Activated CD8-positive, alpha-beta memory T cell treated with anti-CD3 and anti-CD28 coated beads, Interleukin-2, amount 50 U/mL, for 1 hour (primary cell): Measurements from ENCODE around the gene FBXL7.

Source experiments
- DNase-seq: peaks from one replicate; pipeline ENCODE4 v3.0.0-alpha.2; 2020; ENCODE audit errors: extremely low read depth

Gene FBXL7

GRCh38 chr5:15669826-15670225, 169.8 kb downstream of the FBXL7 start:
- no peak for DNase-seq

GRCh38 chr5:15674716-15675115, 174.7 kb downstream of the FBXL7 start:
- DNase-seq, result no peak

- no peak for DNase-seq
These were observed 176.6 kb downstream of the FBXL7 start for GRCh38 chr5:15676591-15676990.

GRCh38 chr5:15679161-15679560, 179.2 kb downstream of the FBXL7 start:
- no peak for DNase-seq

GRCh38 chr5:15680455-15680854, 180.5 kb downstream of the FBXL7 start:
- DNase-seq, result no peak

- no peak for DNase-seq
These were observed 182.1 kb downstream of the FBXL7 start for GRCh38 chr5:15682122-15682521.

- DNase-seq, result no peak
These were observed 182.6 kb downstream of the FBXL7 start for GRCh38 chr5:15682566-15682965.

GRCh38 chr5:15683332-15683731, 183.4 kb downstream of the FBXL7 start:
- no peak for DNase-seq

- DNase-seq, result no peak
These were observed 187.4 kb downstream of the FBXL7 start for GRCh38 chr5:15687401-15687800.

GRCh38 chr5:15689836-15690235, 189.9 kb downstream of the FBXL7 start:
- no peak for DNase-seq

- no peak for DNase-seq
These were observed 190.6 kb downstream of the FBXL7 start for GRCh38 chr5:15690611-15691010.

GRCh38 chr5:15691521-15691920, 191.5 kb downstream of the FBXL7 start:
- DNase-seq, result no peak

GRCh38 chr5:15692706-15693381, 192.9 kb downstream of the FBXL7 start:
- DNase-seq, result no peak

- no peak for DNase-seq
These were observed 193.4 kb downstream of the FBXL7 start for GRCh38 chr5:15693382-15693728.

GRCh38 chr5:15693933-15694332, 194.0 kb downstream of the FBXL7 start:
- DNase-seq, result no peak

- DNase-seq, result no peak
These were observed 194.8 kb downstream of the FBXL7 start for GRCh38 chr5:15694696-15695214.

GRCh38 chr5:15695215-15695731, 195.3 kb downstream of the FBXL7 start:
- DNase-seq, result no peak

- DNase-seq, result no peak
These were observed 200.4 kb downstream of the FBXL7 start for GRCh38 chr5:15700373-15700772.

- no peak for DNase-seq
These were observed 202.1 kb downstream of the FBXL7 start for GRCh38 chr5:15702102-15702501.

- no peak for DNase-seq
These were observed 203.9 kb downstream of the FBXL7 start for GRCh38 chr5:15703901-15704300.

- DNase-seq, result no peak
These were observed 204.5 kb downstream of the FBXL7 start for GRCh38 chr5:15704397-15704947.

- no peak for DNase-seq
These were observed 207.7 kb downstream of the FBXL7 start for GRCh38 chr5:15707631-15708030.

GRCh38 chr5:15711892-15712291, 211.9 kb downstream of the FBXL7 start:
- no peak for DNase-seq

- no peak for DNase-seq
These were observed 215.6 kb downstream of the FBXL7 start for GRCh38 chr5:15715535-15715934.
